ENCODE data around the gene EDIL3. TPM values are rescaled to one million over a fixed set of nuclear protein-coding genes. Genes with fewer than 3 reads are reported as not detected.

The EDIL3 gene
- total RNA-seq, 4 donors from 2014 or later: 14.8 to 29.0 (median 20.2) TPM

GRCh38 chr5:84148651-84149050 lies 236.0 kb downstream of the EDIL3 start:
- intact Hi-C loops (cut with DNase I; ENCODE audit: low total_unique reads): no loop called here

GRCh38 chr5:84137541-84137940 lies 247.1 kb downstream of the EDIL3 start:
- TF ChIP-seq CTCF (IDR thresholded peaks at IDR 0.05) (no peak), POLR2A (IDR thresholded peaks at IDR 0.05) (no peak)
- DNase-seq (ENCODE audit: low spot score in 2 of 2): no peak
- intact Hi-C loops (cut with DNase I; ENCODE audit: low total_unique reads): no loop called here
- WGBS, 2 donors: 78 to 81% methylated on average over 5 of the region's 5 CpGs
- H3K4me3 ChIP-seq (ENCODE audit: low read depth, poor library complexity, severe bottlenecking): no peak overlapping the region

More at GRCh38 chr5:84148651-84149050, 236.0 kb downstream of the EDIL3 start:
- DNase-seq (ENCODE audit: low spot score in 2 of 2): no peak
- TF ChIP-seq POLR2A (IDR thresholded peaks at IDR 0.05): no peak
- no peak for TF ChIP-seq CTCF (IDR thresholded peaks at IDR 0.05)
- 73 to 76% methylated on average over 2 of the region's 2 CpGs for WGBS, 2 donors
- no peak overlapping the region for H3K4me3 ChIP-seq (ENCODE audit: low read depth, poor library complexity, severe bottlenecking)

GRCh38 chr5:84131372-84131771 lies 253.3 kb downstream of the EDIL3 start:
- DNase-seq (ENCODE audit: low spot score in 2 of 2): no peak
- intact Hi-C loops (cut with DNase I; ENCODE audit: low total_unique reads): no loop called here
- TF ChIP-seq POLR2A (IDR thresholded peaks at IDR 0.05) (no peak), CTCF (IDR thresholded peaks at IDR 0.05) (no peak)
- H3K4me3 ChIP-seq (ENCODE audit: low read depth, poor library complexity, severe bottlenecking): no peak overlapping the region

GRCh38 chr5:84130006-84130580 lies 254.6 kb downstream of the EDIL3 start:
- H3K4me3 ChIP-seq (ENCODE audit: low read depth, poor library complexity, severe bottlenecking): no peak overlapping the region
- 68 to 77% methylated on average over 3 of the region's 3 CpGs for WGBS, 2 donors
- TF ChIP-seq POLR2A (IDR thresholded peaks at IDR 0.05) (no peak), CTCF (IDR thresholded peaks at IDR 0.05) (no peak)
- intact Hi-C loops (cut with DNase I; ENCODE audit: low total_unique reads): no loop called here
- no peak for DNase-seq (ENCODE audit: low spot score in 2 of 2)

- DNase-seq (ENCODE audit: low spot score in 2 of 2): no peak
- H3K4me3 ChIP-seq (ENCODE audit: low read depth, poor library complexity, severe bottlenecking): no peak overlapping the region
- WGBS, 2 donors: 83 to 90% methylated on average over 3 of the region's 3 CpGs
- intact Hi-C loops (cut with DNase I; ENCODE audit: low total_unique reads): no loop called here
- TF ChIP-seq POLR2A (IDR thresholded peaks at IDR 0.05) (no peak), CTCF (IDR thresholded peaks at IDR 0.05) (no peak)
These were observed 259.5 kb downstream of the EDIL3 start for GRCh38 chr5:84125216-84125615.

GRCh38 chr5:84119252-84119651 lies 265.4 kb downstream of the EDIL3 start:
- DNase-seq (ENCODE audit: low spot score in 2 of 2): no peak
- TF ChIP-seq POLR2A (IDR thresholded peaks at IDR 0.05): no peak
- no peak for TF ChIP-seq CTCF (IDR thresholded peaks at IDR 0.05)
- no peak overlapping the region for H3K4me3 ChIP-seq (ENCODE audit: low read depth, poor library complexity, severe bottlenecking)
- intact Hi-C loops (cut with DNase I; ENCODE audit: low total_unique reads): no loop called here
- 34 to 55% methylated on average over 3 of the region's 3 CpGs for WGBS, 2 donors

Measured in lower leg skin (tissue), 4 donors.